Calu3 (cell line): ENCODE data around the gene NPAS3. TPM values are rescaled to one million over a fixed set of nuclear protein-coding genes. Genes with fewer than 3 reads are reported as not detected.

Experiments used
- BruUV-seq: library from RNA; stranded (reverse); fragments of 400-500 nt; replicated peaks from 2 replicates; lab custom pipeline; 2021; lab: Mats Ljungman, UMichigan
- CTCF ChIA-PET: fragments of 300-600 bp; sonication (Branson Sonifier 250); formaldehyde crosslinking; loops from one replicate; lab custom pipeline; 2022; ENCODE audit warnings: antibody characterized with exemption; lab: Charles Lee
- DNase-seq: peaks from one replicate; pipeline ENCODE4 v3.0.0; 2022
- H3K27ac Mint-ChIP-seq: one replicate; pipeline ENCODE4 v1.8.0; 2022; ENCODE audit warnings: mixed read lengths; ENCODE audit not compliant: unreplicated experiment
- H3K27me3 Mint-ChIP-seq: one replicate; pipeline ENCODE4 v1.8.0; 2022; ENCODE audit warnings: mixed read lengths; ENCODE audit not compliant: unreplicated experiment
- H3K36me3 Mint-ChIP-seq: one replicate; pipeline ENCODE4 v1.8.0; 2022; ENCODE audit warnings: mild to moderate bottlenecking, moderate library complexity, mixed read lengths; ENCODE audit not compliant: insufficient read depth, unreplicated experiment
- H3K4me1 Mint-ChIP-seq: one replicate; pipeline ENCODE4 v1.8.0; 2022; ENCODE audit warnings: mild to moderate bottlenecking, low read depth, mixed read lengths; ENCODE audit not compliant: unreplicated experiment
- H3K4me3 Mint-ChIP-seq: one replicate; pipeline ENCODE4 v1.8.0; 2022; ENCODE audit warnings: mild to moderate bottlenecking, low read depth, moderate library complexity, mixed read lengths; ENCODE audit not compliant: unreplicated experiment
- H3K9me3 Mint-ChIP-seq: one replicate; pipeline ENCODE4 v1.8.0; 2022; ENCODE audit warnings: low read depth, mixed read lengths; ENCODE audit not compliant: unreplicated experiment
- intact Hi-C: fragments of 100-400 bp; cut with micrococcal nuclease; formaldehyde crosslinking; loops from one replicate; pipeline ENCODE4 v1.10.0; 2022; ENCODE audit not compliant: unreplicated experiment
- total RNA-seq: library from RNA; stranded (reverse); gene quantifications from 2 replicates; pipeline ENCODE4 v1.2.3, GENCODE V29; 2022
- TF ChIP-seq, protein P1 (sequence below): fragments of 200-600 bp; IDR thresholded peaks from one replicate; pipeline ENCODE4 v1.8.0; 2022; ENCODE audit warnings: antibody characterized with exemption; ENCODE audit not compliant: unreplicated experiment

The NPAS3 gene
- total RNA-seq, 1 experiment from 2014 or later: not detected

DNA sequence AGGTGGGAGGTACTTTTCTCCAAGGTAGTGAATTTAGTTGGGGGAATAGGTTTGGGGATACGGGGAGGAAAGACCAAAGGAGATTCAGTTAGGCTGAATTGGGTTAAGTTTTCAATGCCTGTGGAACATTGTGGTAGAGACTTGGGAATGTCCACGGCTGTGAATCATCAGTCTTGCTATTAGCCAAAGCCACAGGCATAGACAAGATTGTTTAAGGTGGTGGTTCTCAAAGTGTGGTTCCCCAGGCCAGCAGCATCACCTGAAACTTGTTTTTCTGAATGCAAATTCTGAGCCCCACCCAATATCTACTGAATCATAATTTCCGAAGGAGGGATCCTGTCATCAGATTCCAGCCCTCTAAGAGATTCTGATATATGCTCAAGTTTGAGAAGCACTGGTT lies 696.0 kb downstream of the NPAS3 start:
- Mint-ChIP-seq H3K9me3 (no peaks in the 10 kb centered on the region), H3K4me3 (no peak overlapping the region), H3K4me1 (no peaks in the 10 kb centered on the region), H3K36me3 (no peaks in the 10 kb centered on the region), H3K27me3 (peaks cover 54% of the 10 kb centered on the region), H3K27ac (no peak overlapping the region)
- intact Hi-C loops: no loop called here
- CTCF ChIA-PET: no interaction called here
- BruUV-seq: no TSS peak
- DNase-seq: no peak
- TF ChIP-seq, protein P1, sequence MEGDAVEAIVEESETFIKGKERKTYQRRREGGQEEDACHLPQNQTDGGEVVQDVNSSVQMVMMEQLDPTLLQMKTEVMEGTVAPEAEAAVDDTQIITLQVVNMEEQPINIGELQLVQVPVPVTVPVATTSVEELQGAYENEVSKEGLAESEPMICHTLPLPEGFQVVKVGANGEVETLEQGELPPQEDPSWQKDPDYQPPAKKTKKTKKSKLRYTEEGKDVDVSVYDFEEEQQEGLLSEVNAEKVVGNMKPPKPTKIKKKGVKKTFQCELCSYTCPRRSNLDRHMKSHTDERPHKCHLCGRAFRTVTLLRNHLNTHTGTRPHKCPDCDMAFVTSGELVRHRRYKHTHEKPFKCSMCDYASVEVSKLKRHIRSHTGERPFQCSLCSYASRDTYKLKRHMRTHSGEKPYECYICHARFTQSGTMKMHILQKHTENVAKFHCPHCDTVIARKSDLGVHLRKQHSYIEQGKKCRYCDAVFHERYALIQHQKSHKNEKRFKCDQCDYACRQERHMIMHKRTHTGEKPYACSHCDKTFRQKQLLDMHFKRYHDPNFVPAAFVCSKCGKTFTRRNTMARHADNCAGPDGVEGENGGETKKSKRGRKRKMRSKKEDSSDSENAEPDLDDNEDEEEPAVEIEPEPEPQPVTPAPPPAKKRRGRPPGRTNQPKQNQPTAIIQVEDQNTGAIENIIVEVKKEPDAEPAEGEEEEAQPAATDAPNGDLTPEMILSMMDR: no peak

DNA sequence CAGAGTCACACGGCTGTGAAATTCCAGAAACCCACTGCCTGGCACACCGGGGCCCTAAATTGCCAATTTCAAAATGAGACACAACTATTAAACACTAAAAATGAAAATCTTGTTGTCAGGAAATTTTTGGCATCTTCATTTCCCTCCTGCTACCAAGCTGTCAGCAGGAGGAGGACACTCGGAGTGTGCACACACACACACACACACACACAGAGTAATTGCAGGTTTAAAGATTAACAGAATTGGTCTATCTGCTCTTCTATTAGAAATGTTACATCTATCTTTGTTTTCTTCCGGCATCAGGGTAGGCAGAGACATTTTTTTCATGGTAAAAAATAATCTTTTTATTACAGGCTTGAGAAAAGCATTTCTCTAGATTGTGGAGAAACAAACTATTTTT lies 698.0 kb downstream of the NPAS3 start:
- peaks cover 47% of the 10 kb centered on the region for H3K27me3 Mint-ChIP-seq
- intact Hi-C loops: no loop called here
- no TSS peak for BruUV-seq

GRCh38 chr14:33642080-33642479 lies 703.4 kb downstream of the NPAS3 start:
- Mint-ChIP-seq H3K4me3 (no peak overlapping the region), H3K36me3 (no peaks in the 10 kb centered on the region), H3K27ac (no peak overlapping the region), H3K9me3 (no peaks in the 10 kb centered on the region), H3K27me3 (peaks cover 22% of the 10 kb centered on the region), H3K4me1 (no peaks in the 10 kb centered on the region)
- TF ChIP-seq, protein P1: no peak
- DNase-seq: no peak
- CTCF ChIA-PET: no interaction called here
- BruUV-seq: no TSS peak
- intact Hi-C loops: no loop called here

More for the DNA sequence above, 698.0 kb downstream of the NPAS3 start:
- DNase-seq: no peak
- Mint-ChIP-seq H3K4me3 (no peak overlapping the region), H3K27ac (no peak overlapping the region), H3K4me1 (no peaks in the 10 kb centered on the region), H3K36me3 (no peaks in the 10 kb centered on the region), H3K9me3 (no peaks in the 10 kb centered on the region)
- TF ChIP-seq, protein P1: no peak
- CTCF ChIA-PET: no interaction called here

GRCh38 chr14:33642691-33643244 lies 704.1 kb downstream of the NPAS3 start:
- Mint-ChIP-seq H3K4me3 (no peak overlapping the region), H3K9me3 (no peaks in the 10 kb centered on the region), H3K27me3 (peaks cover 27% of the 10 kb centered on the region), H3K36me3 (no peaks in the 10 kb centered on the region), H3K27ac (no peak overlapping the region), H3K4me1 (no peaks in the 10 kb centered on the region)
- BruUV-seq: no TSS peak
- TF ChIP-seq, protein P1: no peak
- CTCF ChIA-PET: no interaction called here
- intact Hi-C loops: no loop called here
- DNase-seq: no peak
